ENCODE results near the gene KCNJ6. TPM values are rescaled to one million over a fixed set of nuclear protein-coding genes. Genes with fewer than 3 reads are reported as not detected.

KCNJ6 gene
- total RNA-seq, 1 experiment from 2014 or later, result 1.2 TPM

GRCh38 chr21:37936010-37936785 lies 19.9 kb upstream of the KCNJ6 start:
- Histone ChIP-seq H4K8ac (replicated peaks; ENCODE audit: insufficient read length, low read depth, low read length) (no peak overlapping the region), H4K91ac (ENCODE audit: insufficient read length, low read depth, low read length) (no peak overlapping the region), H2BK5ac (ENCODE audit: insufficient read length, low read length) (no peak overlapping the region), H3K4me1 (ENCODE audit: insufficient read depth, low read length) (no peaks in the 10 kb centered on the region), H3K23ac (ENCODE audit: insufficient read length, low read depth, low read length) (no peak overlapping the region), H2BK15ac (ENCODE audit: low read depth, low read length) (no peak overlapping the region), H3K9me3 (ENCODE audit: control insufficient read depth, low read depth, low read length) (no peaks in the 10 kb centered on the region), H3T11ph (ENCODE audit: low read length) (no peak overlapping the region), H3K56ac (ENCODE audit: insufficient read length, low read depth, low read length) (no peak overlapping the region), H2BK120ac (ENCODE audit: low read depth, low read length, poor library complexity, severe bottlenecking) (no peak overlapping the region), H3K79me2 (ENCODE audit: insufficient read depth, low read length) (no peaks in the 10 kb centered on the region), H3K14ac (ENCODE audit: insufficient read depth, low read length) (no peak overlapping the region), H3K4me2 (ENCODE audit: insufficient read depth, insufficient read length, low read length) (no peak overlapping the region), H3K27me3 (ENCODE audit: insufficient read depth, low read length) (no peaks in the 10 kb centered on the region), H3K23me2 (ENCODE audit: insufficient read length, low read depth, low read length, poor library complexity, severe bottlenecking) (no peaks in the 10 kb centered on the region), H3K79me1 (ENCODE audit: insufficient read depth, low read depth, low read length, poor library complexity, severe bottlenecking) (no peaks in the 10 kb centered on the region), H4K20me1 (ENCODE audit: control insufficient read depth, insufficient read depth, insufficient read length) (no peaks in the 10 kb centered on the region), H2AFZ (ENCODE audit: low read length) (no peak overlapping the region), H2AK5ac (ENCODE audit: insufficient read length, low read length) (no peak overlapping the region), H2BK12ac (ENCODE audit: insufficient read length, low read depth, low read length) (no peak overlapping the region), H3K4ac (ENCODE audit: low read depth, low read length) (no peak overlapping the region), H3K9ac (ENCODE audit: extremely low read depth, insufficient read length, low read length) (no peak overlapping the region), H2BK20ac (ENCODE audit: low read depth, low read length, poor library complexity, severe bottlenecking) (no peak overlapping the region), H3K27ac (ENCODE audit: insufficient read length, low read depth, low read length) (no peak overlapping the region), H3K18ac (ENCODE audit: insufficient read length, low read depth, low read length) (no peak overlapping the region), H4K5ac (ENCODE audit: insufficient read length, low read depth, low read length) (no peak overlapping the region)
- no peak for TF ChIP-seq CTCF (conservative IDR thresholded peaks at IDR 0.05)
- DNase-seq, result no peak
- Mint-ChIP-seq H3K27ac (no peak overlapping the region), H3K9me3 (peaks cover 13 to 14% of the 10 kb centered on the region in 2 experiments), H3K27me3 (ENCODE audit: low read depth) (no peaks in the 10 kb centered on the region; the same call in 1 of the 2 replicates), H3K4me1 (no peaks in the 10 kb centered on the region), H3K4me3 (no peak overlapping the region), H3K36me3 (ENCODE audit: insufficient read depth in 1 of 3, low read depth in 3 of 3) (peaks cover 0 to 4% (median 0%) of the 10 kb centered on the region in 3 experiments; a peak in 1 of 7 replicates)
- no CpG with 5 or more reads among the region's 4 CpGs for WGBS (ENCODE audit: extremely low coverage, insufficient read length, low lambda C conversion rate)

Data from H9 (cell line).